H4 (cell line): ENCODE measurements around the gene CAPN15. TPM values are rescaled to one million over a fixed set of nuclear protein-coding genes. Genes with fewer than 3 reads are reported as not detected.
"Not testable (repeated sequence)": the region's sequence is repeated elsewhere in the genome, so short reads cannot be mapped to it uniquely, and the experiment has no call there.

Experiments
- DNase-seq: peaks from one replicate; pipeline ENCODE4 v3.0.0-alpha.2; 2015; ENCODE audit warnings: low spot score
- total RNA-seq: library from RNA; depleted of rRNA; stranded (reverse); fragments of >200 nt; shearing (Covaris generic); gene quantifications from 2 replicates; pipeline ENCODE4 v1.2.3, GENCODE V29; 2014; rRNA removed

The CAPN15 gene
- total RNA-seq, 1 experiment from 2014 or later: 4.4 TPM

- DNase-seq: no peak
Observed at GRCh38 chr16:591892-592517, 64.5 kb downstream of the CAPN15 start.

GRCh38 chr16:592518-593306 is 65.2 kb downstream of the CAPN15 start:
- DNase-seq: no peak

GRCh38 chr16:593406-593805 is 65.9 kb downstream of the CAPN15 start:
- DNase-seq: no peak

- no peak for DNase-seq
Observed at GRCh38 chr16:593807-594206, 66.3 kb downstream of the CAPN15 start.

GRCh38 chr16:595094-595528 is 67.6 kb downstream of the CAPN15 start:
- DNase-seq: no peak

GRCh38 chr16:595942-596735 is 68.6 kb downstream of the CAPN15 start:
- no peak for DNase-seq

GRCh38 chr16:596736-597060 is 69.2 kb downstream of the CAPN15 start:
- DNase-seq: no peak

GRCh38 chr16:597655-598054 is 70.1 kb downstream of the CAPN15 start:
- DNase-seq: not testable (repeated sequence)

GRCh38 chr16:598823-599739 is 71.6 kb downstream of the CAPN15 start:
- DNase-seq: no peak

- no peak for DNase-seq
Observed at GRCh38 chr16:600781-601180, 73.3 kb downstream of the CAPN15 start.

GRCh38 chr16:603933-604332 is 76.4 kb downstream of the CAPN15 start:
- no peak for DNase-seq

Other genes with a start within 250 kb of the CAPN15 start
- gene ARHGDIG, start 247.1 kb upstream of the CAPN15 start, total RNA-seq: not detected in 2 replicates
- gene PDIA2, start 244.5 kb upstream of the CAPN15 start, total RNA-seq: not detected in 2 replicates
- gene AXIN1, start 175.0 kb upstream of the CAPN15 start, total RNA-seq: 5.6 and 7.0 TPM in 2 replicates
- 159 and 167 TPM in 2 replicates for gene MRPL28, start 157.2 kb upstream of the CAPN15 start, total RNA-seq
- gene PGAP6, start 145.7 kb upstream of the CAPN15 start, total RNA-seq: 13.7 and 15.9 TPM in 2 replicates
- gene NME4, start 130.5 kb upstream of the CAPN15 start, total RNA-seq: 87.5 and 95.3 TPM in 2 replicates
- gene DECR2, start 125.8 kb upstream of the CAPN15 start, total RNA-seq: 5.9 and 8.7 TPM in 2 replicates
- gene RAB11FIP3, start 102.1 kb upstream of the CAPN15 start, total RNA-seq: 5.4 and 11.5 TPM in 2 replicates
- not detected in 2 replicates for gene PRR35, start 32.7 kb downstream of the CAPN15 start, total RNA-seq
- 0.06 and 0.43 TPM in 2 replicates for gene NHLRC4, start 39.3 kb downstream of the CAPN15 start, total RNA-seq
- 7.6 and 7.7 TPM in 2 replicates for gene PIGQ, start 42.3 kb downstream of the CAPN15 start, total RNA-seq
- gene RAB40C, start 62.4 kb downstream of the CAPN15 start, total RNA-seq: 4.4 and 5.1 TPM in 2 replicates
- not detected in 2 replicates for gene WFIKKN1, start 103.3 kb downstream of the CAPN15 start, total RNA-seq
- 85.7 and 112 TPM in 2 replicates for gene METTL26, start 108.6 kb downstream of the CAPN15 start, total RNA-seq
- 11.9 and 14.5 TPM in 2 replicates for gene MCRIP2, start 114.1 kb downstream of the CAPN15 start, total RNA-seq
- gene WDR90, start 121.7 kb downstream of the CAPN15 start, total RNA-seq: 2.5 and 4.8 TPM in 2 replicates
- gene RHOT2, start 140.4 kb downstream of the CAPN15 start, total RNA-seq: 6.5 and 32.0 TPM in 2 replicates
- gene RHBDL1, start 148.0 kb downstream of the CAPN15 start, total RNA-seq: 0.31 and 3.8 TPM in 2 replicates
- gene STUB1, start 152.7 kb downstream of the CAPN15 start, total RNA-seq: 102 and 123 TPM in 2 replicates
- gene JMJD8, start 156.6 kb downstream of the CAPN15 start, total RNA-seq: 11.3 and 18.1 TPM in 2 replicates
- gene WDR24, start 162.7 kb downstream of the CAPN15 start, total RNA-seq: 0.86 and 0.99 TPM in 2 replicates
- gene FBXL16, start 178.1 kb downstream of the CAPN15 start, total RNA-seq: 1.0 and 2.2 TPM in 2 replicates
- gene METRN, start 187.4 kb downstream of the CAPN15 start, total RNA-seq: 21.4 and 58.1 TPM in 2 replicates
- gene ANTKMT, start 193.4 kb downstream of the CAPN15 start, total RNA-seq: 10.9 and 22.8 TPM in 2 replicates
- 0.23 TPM in 1 of 2 replicates, not detected in the other for gene CCDC78, start 198.7 kb downstream of the CAPN15 start, total RNA-seq
- 4.1 and 14.5 TPM in 2 replicates for gene HAGHL, start 199.4 kb downstream of the CAPN15 start, total RNA-seq
- 15.0 and 18.5 TPM in 2 replicates for gene CIAO3, start 213.3 kb downstream of the CAPN15 start, total RNA-seq
- not detected in 2 replicates for gene MSLN, start 233.0 kb downstream of the CAPN15 start, total RNA-seq